ENCODE results near the gene CCDC33.

CCDC33 gene

DNA sequence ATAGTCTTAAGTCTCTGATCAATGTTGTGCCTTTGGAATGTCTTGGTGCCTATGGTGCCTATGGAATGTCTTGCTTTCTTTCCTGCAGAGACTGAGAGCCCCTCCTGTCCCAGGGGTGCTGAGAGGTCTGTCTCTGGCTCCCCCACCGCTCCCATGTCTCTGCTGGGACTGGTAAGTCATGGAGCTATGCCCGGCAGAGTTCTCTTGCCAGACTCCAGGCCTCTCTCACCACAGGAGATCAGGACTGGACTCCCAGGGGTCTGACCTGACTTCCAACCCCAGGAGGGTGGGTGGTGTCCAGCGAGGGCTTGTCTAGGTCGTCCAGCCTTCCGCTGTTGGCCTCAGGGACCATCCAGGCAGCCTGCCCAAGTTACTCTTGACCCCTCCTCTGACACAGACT, 145.4 kb downstream of the CCDC33 start:
- DNase-seq (ENCODE audit: low read depth, low spot score): no peak

DNA sequence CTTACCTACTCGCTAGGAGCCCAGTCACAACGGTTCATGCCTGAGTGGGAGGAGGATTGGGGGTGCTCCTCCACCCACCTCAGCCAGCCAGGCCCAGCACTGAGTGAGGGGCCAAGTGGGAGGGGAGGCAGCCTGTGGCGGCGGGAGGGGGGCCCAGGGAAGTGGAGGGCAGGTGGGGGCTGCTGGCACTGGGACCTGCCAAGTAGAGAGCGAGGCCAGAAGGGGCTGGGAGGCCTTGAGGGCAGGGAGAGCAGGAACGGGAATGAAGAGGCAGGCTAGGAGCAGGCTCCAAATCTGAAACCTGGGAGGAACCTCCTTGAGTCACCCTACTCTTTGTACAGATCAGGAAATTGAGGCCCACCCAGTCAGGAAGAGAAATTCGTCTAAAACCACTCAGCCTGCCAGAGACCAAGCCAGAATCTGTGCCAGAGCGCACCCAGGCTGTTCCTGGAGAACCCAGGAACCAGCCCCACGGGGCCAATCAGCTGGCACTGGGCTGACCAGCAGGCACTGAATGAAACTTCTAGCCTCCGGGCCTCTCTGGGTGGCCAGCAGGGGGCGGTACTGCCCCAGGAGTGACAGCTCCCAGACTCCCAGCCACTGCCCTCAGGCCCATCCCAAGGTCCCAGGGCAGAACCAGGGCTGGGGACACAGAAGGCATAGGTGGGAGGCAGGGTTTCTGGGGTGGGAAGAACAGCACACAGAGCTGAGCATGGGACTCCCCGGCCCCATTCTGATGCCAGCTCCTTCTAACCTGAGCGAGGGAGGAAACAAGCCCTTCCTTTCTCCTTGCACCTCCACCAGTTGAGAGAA, 146.1 kb downstream of the CCDC33 start:
- DNase-seq (ENCODE audit: low read depth, low spot score): peak; percentile 40

DNA sequence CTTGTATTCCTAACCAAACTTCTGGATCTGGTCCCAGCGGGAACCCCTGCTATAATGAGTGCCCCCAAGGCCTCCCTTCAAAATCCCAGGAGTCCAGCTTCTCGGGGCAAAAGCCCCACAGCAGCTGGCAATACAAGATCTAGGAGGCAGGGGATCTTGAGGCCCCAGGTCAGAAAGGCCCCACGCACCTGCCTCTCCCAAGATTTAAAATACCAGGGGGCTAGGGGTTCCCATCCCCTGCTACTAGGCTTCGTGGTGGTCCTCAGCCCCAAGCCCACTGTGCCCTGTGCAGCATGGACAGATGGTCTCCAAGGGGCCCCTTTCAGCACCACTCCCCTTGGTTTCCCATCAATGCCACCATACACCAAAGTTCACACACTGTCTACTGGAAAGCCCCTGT, 147.2 kb downstream of the CCDC33 start:
- DNase-seq (ENCODE audit: low read depth, low spot score): no peak

DNA sequence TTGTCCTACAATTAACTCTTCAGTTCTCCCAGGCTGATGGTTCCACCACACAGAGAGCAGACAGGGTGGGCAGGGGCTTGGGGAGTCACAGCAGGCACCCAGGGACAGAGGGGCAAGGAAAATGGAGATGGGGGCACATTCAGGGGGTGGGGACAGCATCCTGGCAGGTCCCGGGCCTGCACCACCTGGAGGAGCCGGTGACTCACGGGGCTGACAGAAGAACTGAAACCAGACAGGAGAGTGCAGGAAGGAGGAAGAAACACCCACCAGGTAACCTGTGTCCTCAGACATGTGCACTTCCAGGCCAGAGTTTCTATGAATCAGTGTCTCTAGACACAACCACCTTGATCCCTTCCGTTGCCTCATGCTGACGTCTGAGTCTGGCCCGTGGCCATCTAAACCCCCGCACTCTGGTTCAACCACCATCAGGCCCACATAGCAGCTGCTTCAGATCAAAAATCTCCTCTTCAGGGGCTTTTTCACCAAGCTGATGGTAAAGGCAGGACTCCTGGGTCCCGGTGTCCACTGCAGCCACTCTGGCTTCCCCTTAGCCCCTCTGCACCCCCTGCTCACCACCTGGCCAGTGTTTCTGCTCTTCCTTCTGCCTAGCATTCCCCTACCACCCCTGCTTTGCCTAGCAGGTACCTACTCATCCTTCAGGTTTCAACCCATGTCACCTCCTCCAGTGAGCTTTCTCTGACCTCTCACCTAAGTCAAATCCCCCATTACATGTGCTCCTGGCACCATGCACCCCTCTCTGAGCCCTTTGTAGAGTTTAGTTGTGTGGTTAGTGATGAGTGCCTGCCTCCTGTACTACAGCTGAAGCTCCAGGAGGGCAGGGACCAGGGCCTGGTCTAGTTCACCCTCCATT, 147.8 kb downstream of the CCDC33 start:
- no peak for DNase-seq (ENCODE audit: low read depth, low spot score)

DNA sequence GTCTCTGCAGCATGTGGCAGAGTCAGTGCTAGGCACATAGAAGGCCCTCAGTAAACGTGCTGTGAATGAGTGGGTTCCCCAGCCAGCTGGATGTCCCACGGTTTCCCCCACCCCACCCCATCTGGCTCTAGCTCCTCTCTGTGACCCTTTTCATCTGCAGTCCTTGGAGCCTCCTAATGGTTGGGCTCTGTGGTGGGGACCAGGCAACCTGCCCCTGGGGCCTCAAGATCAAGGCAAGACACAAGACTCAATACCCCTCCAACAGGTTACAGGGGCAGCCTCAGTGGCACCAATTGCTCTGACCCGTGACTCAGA, 148.4 kb downstream of the CCDC33 start:
- DNase-seq (ENCODE audit: low read depth, low spot score): no peak

DNA sequence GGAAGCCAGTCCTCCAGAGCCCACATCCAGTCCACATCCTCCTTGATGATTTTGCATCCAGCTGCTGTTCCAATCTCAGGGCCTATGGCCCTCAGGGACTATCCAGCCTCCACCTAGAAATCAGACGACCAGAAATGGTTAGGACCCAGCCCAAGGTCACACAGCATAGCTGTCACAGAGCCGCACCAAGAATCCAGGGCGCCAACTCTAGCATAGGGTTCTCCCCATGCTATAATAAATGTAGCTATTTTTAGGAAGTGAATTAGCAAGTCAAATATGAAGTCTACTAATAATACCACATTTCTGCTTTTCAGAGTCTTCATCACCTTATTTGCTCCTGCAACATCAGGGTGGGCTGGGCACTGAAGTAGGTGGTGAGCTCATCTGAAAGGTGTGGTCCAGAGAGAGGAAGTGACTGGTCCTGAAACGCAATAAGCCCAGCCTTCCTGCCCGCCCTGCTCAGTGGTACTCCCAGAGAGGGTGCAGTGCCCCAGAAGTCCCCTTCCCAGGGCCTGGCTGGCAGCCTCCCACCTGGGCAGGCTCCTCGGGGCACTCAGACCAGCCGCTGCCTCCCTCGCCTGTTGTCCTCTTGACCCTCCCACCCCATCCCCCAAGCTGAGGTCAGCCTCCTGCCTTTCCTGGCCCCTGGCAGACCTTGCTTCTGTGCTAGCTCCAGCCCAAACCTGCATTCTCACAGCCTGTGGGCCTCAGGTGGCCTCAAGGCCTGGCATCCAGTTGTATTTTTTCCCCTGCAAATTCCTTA, 148.9 kb downstream of the CCDC33 start:
- peak; percentile 34 for DNase-seq (ENCODE audit: low read depth, low spot score)

DNA sequence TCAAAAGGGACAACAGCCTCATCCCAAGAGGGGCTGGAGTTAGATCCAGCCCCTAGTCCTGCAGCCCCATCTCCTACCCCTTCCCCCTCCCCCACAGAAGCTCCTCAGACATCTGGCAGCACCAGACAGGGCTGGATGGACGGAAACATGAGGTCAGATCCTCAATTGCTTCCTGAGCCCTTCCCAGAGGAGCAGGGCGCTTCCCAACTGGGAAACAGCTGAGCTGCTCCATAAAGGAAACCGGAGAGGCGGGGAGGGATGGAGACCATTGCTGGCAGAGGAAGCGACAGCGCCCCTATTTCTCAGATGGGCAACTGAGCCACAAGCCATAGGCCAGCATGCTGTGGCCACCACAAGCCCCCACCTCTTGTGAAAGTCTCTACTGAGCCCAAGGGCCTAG, 149.6 kb downstream of the CCDC33 start:
- DNase-seq (ENCODE audit: low read depth, low spot score): no peak
